IPS DF 4.7 (cell line): ENCODE data around the gene MED22.

ENCODE experiments used
- DNase-seq: peaks from one replicate; pipeline ENCODE4 v3.0.0-alpha.2; 2013; ENCODE audit warnings: low spot score; ENCODE audit errors: extremely low read depth

The MED22 gene

GRCh38 chr9:133356391-133357091 lies 8.6 kb upstream of the MED22 start, which contains the start of the genes SURF1 and SURF2:
SURF1 (minus strand) TSS chr9:133356487; CDS start chr9:133356453, 34 bp downstream.
SURF2 (plus strand) TSS chr9:133356550; CDS start chr9:133356593, 43 bp downstream.
- DNase-seq: no peak

- no peak for DNase-seq
Measured at GRCh38 chr9:133355881-133356357, 8.0 kb upstream of the MED22 start.

DNA sequence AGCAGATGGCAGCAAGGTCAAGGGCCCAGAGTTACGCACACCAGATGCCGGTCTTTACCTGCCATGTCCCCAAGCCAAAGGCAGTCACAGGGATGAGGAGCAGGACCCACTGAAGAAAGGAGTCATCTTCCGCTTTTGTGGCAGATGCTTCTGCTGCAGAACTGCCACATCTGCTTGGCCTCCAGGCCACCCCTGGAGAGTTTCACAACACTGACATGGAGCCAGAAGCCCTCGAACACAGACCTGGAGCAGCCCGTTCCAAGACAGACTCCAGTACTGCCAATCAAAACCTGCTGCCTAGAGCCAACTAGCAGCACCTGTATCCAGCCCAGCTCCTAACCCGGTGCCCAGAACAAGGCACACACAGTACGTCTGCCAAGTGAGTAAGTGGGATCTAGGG lies 6.8 kb upstream of the MED22 start:
- DNase-seq: no peak

DNA sequence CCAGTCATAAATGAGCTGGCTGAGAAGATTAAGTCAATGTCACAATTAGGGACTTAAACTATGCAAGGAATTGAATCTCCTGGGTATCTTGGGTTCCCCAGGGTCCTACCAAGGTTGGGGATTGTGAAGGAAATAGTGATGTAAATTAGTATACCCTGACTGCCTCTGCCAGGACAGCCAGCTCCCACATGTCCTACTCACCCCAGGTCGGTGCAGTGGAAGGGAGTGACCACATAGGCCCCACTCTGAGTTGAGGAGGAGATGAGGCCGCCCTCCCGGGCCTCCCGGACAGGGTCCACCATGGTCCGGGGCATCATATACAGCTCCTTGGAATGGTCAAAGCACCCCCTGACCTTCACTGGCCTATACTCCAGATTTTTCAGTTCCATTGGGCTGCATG lies 5.6 kb upstream of the MED22 start:
- no peak for DNase-seq

DNA sequence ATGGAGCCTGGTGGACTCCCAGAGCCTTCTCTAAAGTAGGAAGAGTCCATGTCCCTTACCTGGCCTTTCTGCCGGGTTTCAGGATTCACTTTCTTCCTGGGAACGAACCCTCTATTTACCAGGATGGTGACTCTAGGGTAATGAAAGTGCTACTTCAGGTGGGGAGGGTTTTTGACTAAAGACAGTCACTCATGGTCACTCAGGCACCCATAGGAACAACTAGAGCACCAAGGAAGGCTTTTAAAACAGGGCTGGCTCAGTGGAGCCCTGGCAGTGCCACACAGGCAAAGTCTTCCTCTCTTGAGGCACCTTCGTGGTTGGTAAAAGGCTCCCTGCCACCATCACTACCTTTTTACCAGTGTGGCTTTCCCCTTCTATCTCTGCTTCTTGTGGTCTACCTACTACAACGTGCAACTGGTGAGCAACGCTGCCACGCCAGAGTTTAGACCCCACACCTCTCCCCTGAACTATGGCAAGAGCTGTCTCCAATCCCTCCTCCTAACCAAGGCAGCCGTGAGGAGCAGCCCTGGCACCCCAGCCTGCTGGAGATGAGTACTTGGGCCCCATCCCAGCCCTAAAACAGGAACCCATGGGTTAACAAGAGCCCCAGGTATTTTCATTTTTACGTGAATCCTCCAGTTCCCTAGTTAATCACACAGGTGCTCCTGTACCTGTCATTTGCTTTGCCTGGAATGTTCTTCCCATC lies 4.9 kb upstream of the MED22 start:
- DNase-seq: no peak

DNA sequence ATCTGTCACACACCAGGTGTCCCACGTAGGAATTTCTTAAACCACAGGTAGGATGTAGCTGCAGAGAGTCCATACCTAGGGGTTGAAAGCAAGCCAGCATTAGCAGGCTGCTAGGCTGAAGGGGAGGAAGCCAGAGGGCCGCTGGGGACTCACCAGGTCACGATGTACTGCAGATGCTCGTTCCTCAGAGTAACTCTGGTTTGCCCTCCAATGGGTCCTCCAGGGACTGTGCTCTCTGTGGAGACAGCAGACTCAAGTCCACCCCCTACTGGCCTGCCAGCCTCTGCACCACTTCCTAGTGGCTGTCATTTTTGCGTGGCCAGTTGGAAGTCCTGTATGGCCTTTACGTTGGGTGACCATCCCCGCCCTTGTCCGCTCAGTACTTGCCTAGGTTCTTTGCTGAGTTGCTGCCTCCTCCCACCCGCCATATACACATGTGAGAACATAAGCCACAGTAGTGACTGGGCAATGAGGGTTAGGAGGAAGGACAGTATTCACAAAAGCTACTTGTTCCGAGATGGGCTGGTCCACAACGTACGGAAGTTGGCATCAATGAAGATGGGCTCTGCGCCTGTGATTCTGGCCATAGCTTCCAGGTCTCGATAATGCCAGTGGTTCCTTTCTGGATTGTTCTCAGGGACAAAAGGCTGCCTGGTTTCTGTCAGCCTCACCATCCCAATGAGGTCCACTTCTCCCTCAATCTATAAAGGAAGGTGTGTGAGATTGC lies 4.1 kb upstream of the MED22 start:
- DNase-seq: no peak

DNA sequence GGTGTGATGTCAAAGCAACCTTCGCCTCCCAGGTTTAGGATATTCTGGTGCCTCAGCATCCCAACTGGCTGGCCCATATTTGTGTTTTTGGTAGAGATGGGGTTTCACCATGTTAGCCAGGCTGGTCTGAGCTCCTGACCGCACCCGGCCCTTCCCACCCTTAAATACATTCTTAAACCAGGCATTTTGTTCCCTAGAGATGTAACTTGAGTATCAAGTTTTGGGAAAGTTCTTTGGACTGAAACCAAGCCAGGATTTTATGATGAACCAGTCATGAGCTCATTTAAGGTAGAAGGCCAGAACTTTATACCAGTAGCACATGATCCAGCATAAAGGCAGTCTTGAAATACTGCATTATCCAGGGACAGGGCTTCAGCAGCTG lies 3.6 kb upstream of the MED22 start:
- DNase-seq: no peak

DNA sequence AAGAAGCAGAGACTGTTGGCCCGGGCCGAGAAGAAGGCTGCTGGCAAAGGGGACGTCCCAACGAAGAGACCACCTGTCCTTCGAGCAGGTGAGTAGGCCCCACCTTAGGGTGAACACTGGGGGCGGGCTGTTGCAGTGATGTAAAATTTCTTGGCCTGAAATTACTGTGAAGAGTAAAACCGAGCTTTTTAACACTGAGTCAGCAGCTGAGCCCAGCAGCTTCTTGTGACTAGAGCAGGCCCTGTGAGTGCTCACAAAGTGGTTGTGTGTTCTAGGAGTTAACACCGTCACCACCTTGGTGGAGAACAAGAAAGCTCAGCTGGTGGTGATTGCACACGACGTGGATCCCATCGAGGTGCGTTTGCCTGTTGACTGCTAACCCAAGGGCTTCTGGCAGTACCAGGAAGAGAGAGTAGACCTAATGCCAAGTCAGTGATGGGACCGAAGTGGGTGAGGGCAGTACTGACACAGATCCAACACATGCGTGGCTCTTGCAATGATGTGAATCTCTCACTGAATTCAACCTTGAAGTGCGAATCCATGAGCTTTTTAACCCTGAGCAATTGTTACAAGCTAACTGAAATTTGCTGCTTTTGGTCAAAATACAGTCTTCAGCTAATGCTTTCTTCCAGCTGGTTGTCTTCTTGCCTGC lies 2.2 kb upstream of the MED22 start:
- DNase-seq: no peak

DNA sequence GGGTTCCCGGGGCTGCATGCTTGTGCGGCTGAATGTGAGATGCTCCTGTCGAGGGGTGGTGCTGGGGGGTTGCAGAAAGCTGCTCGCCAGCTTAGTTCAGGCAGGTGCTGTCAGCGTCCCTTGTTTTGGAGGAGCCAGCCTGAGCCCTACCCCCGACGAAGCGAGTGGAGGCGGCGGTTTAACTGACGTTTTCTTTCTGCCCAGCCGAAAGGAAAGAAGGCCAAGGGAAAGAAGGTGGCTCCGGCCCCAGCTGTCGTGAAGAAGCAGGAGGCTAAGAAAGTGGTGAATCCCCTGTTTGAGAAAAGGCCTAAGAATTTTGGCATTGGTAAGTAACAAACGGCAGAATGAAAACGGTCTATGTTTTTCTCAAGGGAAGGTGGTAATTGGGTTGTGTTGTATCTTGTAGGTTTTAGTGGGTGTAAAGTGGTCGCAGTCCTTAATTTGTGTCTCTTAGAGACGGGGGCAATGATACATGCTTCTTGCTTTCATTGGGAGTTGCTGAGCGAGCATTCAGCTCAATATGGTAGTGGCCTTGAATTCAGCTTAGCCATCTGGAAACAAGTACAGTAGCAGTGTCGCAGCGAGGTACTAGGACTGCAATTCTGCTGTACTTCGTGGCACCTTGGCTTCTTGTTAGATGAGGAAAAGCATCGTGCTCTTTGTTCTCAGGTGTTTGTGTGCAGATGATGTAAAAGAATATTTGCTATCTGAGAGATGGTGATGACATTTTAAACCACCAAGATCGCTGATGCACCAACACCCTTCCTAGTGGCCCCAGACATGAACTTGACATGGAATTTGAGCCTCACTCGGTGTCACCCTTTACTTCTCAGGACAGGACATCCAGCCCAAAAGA lies 1.0 kb upstream of the MED22 start:
- no peak for DNase-seq

GRCh38 chr9:133347515-133347984 lies 381 bp downstream of the MED22 start:
- DNase-seq: no peak

GRCh38 chr9:133346021-133346785 lies 1.7 kb downstream of the MED22 start:
- no peak for DNase-seq

GRCh38 chr9:133345596-133345995 lies 2.3 kb downstream of the MED22 start:
- DNase-seq: no peak

DNA sequence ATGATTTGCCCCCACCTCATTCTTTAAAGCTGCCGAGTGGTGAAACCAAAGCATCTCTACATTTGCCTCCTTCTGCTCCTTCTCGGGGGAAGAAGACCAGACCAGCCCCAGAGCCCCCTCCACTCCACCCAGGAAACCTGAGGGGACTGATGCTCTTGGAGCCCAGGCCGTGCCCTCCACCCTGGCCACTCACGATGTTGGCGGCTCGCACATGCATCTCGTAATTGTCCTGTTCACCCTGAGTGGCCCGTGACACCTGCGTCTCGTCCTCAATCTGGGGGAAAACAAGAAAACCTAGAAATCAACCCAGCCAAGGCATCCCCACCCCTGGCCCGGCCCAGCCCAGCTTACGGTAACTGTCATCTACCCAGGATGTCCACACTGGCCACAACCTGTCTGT lies 3.0 kb downstream of the MED22 start:
- DNase-seq: no peak

GRCh38 chr9:133344071-133344470 lies 3.9 kb downstream of the MED22 start:
- DNase-seq: no peak

DNA sequence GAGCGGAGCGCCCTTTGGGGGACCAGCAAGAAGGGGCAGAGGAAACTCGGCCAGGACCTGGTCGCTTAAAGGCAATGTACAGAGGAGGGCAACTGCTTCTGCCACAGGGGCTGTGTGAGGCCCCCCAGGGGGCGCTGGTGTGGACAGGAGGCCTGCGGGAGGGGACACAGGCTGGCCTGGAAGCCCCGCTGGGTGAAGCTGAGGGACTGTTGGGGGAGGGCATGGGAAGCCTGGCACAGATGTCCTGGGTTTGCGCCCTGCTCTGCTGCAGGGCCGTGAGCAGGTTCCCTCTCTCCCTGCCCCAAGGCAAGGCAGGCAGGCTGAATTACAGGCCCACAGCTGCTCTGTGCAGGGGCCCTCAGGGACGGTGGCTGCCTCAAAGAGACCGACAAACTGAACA lies 5.4 kb downstream of the MED22 start:
- DNase-seq: no peak

DNA sequence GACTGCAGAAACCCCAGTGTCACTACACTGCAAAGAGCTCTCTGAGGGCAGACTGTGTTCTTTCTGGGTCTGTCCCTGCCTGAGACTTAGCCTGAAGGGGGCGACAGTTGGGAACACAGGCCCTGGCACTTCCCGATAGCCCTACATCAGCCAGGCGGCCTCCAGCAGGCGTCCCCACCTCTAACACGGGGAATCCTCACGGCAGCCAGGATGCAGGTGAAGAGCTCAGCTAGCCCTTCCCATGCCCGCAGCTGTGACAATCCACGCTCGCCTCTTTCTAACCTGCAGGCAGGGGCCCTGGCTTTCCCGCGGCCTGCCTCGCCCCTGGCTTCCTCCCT lies 5.9 kb downstream of the MED22 start:
- no peak for DNase-seq

DNA sequence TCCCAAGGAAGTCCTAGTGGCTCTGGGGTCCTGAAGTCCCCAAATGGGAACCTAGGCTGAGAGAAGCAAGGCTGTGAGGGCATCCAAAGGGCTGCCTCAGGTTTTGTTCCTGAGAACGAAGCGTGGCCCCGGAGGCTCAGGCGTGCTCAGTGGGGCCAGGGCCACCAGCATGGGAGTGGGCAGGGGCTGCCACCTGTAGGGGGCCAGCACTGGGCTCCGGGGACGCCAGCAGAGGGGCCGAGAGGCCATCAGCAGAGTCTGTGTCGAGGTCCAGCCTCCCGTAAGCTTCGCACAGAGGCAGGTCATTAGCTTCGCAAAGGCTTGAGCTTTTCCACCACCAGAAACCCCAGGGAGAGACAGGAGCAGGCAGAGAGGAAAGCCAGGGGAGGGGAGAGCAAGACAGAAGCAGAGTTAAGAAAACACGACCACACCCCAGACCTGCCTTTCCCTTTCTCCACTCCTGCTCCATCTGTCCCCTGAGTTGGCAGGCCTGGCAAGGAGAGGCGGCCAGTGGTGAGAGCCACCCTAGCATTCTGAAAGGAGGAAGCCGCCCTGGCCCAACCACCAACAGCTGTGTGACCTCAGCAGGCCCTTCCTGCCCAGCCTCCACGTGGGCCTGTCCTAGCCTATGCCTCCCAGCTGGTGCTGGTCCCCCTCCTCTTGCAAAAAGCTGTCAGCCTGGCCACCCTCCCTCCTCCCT lies 6.4 kb downstream of the MED22 start:
- no peak for DNase-seq

DNA sequence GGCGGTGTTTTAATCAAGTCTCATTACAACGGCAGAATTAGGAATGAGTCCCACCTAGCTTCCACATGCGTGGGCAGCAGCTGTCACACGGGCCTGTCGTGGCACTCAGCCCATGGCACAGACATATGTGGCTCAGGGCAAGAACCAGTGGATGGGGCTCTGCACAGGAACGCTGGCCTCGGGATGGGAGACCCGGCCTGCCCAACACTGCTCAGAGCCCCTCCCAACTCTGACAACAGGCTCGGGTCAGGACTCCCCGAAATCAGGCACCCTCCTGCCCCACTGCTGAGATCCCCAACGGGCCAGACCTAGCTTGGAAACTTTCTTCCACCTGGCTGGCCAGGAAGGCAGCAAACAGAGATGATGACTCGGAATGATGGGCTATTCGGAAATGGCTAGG lies 7.0 kb downstream of the MED22 start:
- DNase-seq: no peak

DNA sequence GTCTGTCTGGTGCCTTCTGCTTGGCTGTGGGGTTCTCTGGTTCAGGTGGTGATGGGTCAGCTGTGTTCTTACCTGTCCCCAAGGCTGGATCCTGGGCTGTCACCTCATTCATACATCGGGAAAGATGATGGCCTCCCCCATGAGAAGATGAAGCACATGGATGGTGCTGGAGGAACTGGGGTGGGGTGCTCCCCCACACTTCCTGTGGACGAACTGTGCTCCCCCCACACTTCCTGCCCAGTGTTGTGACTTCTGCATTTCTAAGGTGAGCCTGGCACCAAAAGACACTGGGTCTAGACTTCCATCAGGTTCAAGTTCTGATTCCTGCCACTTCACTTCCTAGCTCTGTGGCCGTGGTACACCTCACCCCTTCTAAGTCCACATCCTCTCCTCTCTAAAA lies 7.7 kb downstream of the MED22 start:
- DNase-seq: no peak
